Measurements from ENCODE around the gene ABCB1.

Gene ABCB1

DNA sequence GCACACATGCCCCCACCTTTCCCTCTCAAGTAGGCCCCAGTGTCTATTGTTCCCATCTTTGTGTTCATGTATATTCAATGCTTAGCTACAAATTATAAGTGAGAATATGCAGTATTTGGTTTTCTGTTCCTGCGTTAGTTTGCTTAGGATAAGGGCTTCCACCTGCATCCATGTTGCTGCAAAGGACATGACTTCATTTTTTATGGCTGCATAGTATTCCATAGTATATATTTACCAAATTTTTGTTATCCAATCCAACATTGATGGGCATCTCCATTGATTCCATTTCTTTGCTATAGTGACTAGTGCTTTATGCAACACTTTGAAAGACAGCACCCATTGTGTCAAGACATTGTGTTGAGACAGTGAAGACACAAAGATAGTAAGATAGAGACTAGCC, 106.2 kb downstream of the ABCB1 start:
- TF ChIP-seq CTCF (conservative IDR thresholded peaks at IDR 0.05; ENCODE audit: low read depth) = no peak
- CTCF ChIA-PET = no interaction called here
- no peak overlapping the region for H3K27ac ChIP-seq
- no peak for DNase-seq (ENCODE audit: low spot score)
- POLR2A ChIA-PET (ENCODE audit: low non-redundant PET) = no interaction called here

GRCh38 chr7:87483131-87483530, 117.6 kb downstream of the ABCB1 start:
- ChIA-PET POLR2A (ENCODE audit: low non-redundant PET) (no interaction called here), CTCF (interaction anchor here (0.6 kb wide), 1 partner anchor 826 kb away, joined by 4 read pairs; no protein-coding TSS in a partner anchor)
- TF ChIP-seq CTCF (conservative IDR thresholded peaks at IDR 0.05; ENCODE audit: low read depth) = no peak
- no peak for DNase-seq (ENCODE audit: low spot score)
- H3K27ac ChIP-seq = no peak overlapping the region

DNA sequence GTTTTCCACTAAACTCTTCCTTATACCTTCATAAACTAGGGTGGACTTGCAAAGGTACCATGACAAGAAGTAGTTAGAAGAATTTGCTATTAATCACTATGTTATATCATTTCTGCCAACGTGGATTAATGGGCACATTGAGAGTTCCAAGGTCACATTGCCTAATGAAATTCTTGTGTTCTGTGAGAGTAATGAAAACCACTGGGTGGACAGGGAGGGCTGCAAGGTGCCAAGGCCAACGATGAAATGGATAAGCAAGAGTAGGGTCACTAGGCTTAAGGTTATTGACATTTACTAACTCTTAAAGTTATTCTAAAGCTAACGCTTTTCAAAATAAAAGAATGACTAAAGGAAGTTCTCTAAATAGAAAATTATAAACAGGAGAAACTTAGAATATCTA, 118.6 kb downstream of the ABCB1 start:
- CTCF ChIA-PET = no interaction called here
- no peak overlapping the region for H3K27ac ChIP-seq
- POLR2A ChIA-PET (ENCODE audit: low non-redundant PET) = no interaction called here
- no peak for DNase-seq (ENCODE audit: low spot score)
- TF ChIP-seq CTCF (conservative IDR thresholded peaks at IDR 0.05; ENCODE audit: low read depth) = no peak

- CTCF ChIA-PET = no interaction called here
- no peak for TF ChIP-seq CTCF (conservative IDR thresholded peaks at IDR 0.05; ENCODE audit: low read depth)
- POLR2A ChIA-PET (ENCODE audit: low non-redundant PET) = no interaction called here
- DNase-seq (ENCODE audit: low spot score) = no peak
- H3K27ac ChIP-seq = no peak overlapping the region
Measured at GRCh38 chr7:87480386-87480785, 120.3 kb downstream of the ABCB1 start.

DNA sequence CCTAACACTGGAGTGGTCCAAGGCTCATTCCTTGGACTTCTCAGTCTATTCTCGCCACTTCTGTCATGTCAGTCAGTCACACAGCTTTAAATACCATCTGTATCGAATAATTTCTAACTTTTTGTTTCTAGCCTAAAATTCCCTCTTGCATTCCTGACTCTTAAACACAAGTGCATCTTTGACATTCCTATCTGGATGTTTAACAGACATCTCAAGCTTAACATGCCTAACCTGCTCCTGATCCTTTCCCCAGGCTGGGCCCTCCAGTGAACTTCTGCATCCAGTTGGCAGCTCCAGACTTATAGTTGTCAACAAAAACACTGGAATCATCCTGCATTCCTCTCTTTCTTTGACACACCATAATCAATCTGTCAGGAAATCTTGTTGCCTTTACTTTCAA, 120.7 kb downstream of the ABCB1 start:
- CTCF ChIA-PET = interaction anchor here (0.6 kb wide), 1 partner anchor 27 kb away, joined by 3 read pairs; no protein-coding TSS in a partner anchor

GRCh38 chr7:87476179-87476557, 124.5 kb downstream of the ABCB1 start:
- no peak for DNase-seq (ENCODE audit: low spot score)
- TF ChIP-seq CTCF (conservative IDR thresholded peaks at IDR 0.05; ENCODE audit: low read depth) = no peak
- CTCF ChIA-PET = no interaction called here
- H3K27ac ChIP-seq = no peak overlapping the region
- POLR2A ChIA-PET (ENCODE audit: low non-redundant PET) = no interaction called here

More for the DNA sequence above, 120.7 kb downstream of the ABCB1 start:
- no peak overlapping the region for H3K27ac ChIP-seq
- no peak for DNase-seq (ENCODE audit: low spot score)
- POLR2A ChIA-PET (ENCODE audit: low non-redundant PET) = no interaction called here
- TF ChIP-seq CTCF (conservative IDR thresholded peaks at IDR 0.05; ENCODE audit: low read depth) = no peak
